Nucleus accumbens (tissue), 56 donors: ENCODE measurements around the gene UGT1A7.
"Not testable (repeated sequence)": the region's sequence is repeated elsewhere in the genome, so short reads cannot be mapped to it uniquely, and the experiment has no call there.

Experiments
- DNase-seq, 56 donors: peaks; one replicate each; lab custom pipeline; 2025; lab: John Stamatoyannopoulos, UW

Gene UGT1A7

GRCh38 chr2:233679196-233679595 is 2.5 kb upstream of the UGT1A7 start:
- no peak for DNase-seq

- no peak for DNase-seq
Measured at GRCh38 chr2:233680361-233681045, 1.2 kb upstream of the UGT1A7 start.

- no peak for DNase-seq
Measured at GRCh38 chr2:233684640-233685039, 2.9 kb downstream of the UGT1A7 start.

- DNase-seq, result no peak
Measured at GRCh38 chr2:233686928-233687327, 5.2 kb downstream of the UGT1A7 start.

GRCh38 chr2:233688341-233688740 is 6.6 kb downstream of the UGT1A7 start:
- no peak for DNase-seq

GRCh38 chr2:233689031-233689430 is 7.3 kb downstream of the UGT1A7 start:
- DNase-seq, result no peak

GRCh38 chr2:233689501-233689900 is 7.8 kb downstream of the UGT1A7 start:
- DNase-seq, result no peak

- no peak for DNase-seq
Measured at GRCh38 chr2:233690444-233690843, 8.7 kb downstream of the UGT1A7 start.

- DNase-seq, result no peak
Measured at GRCh38 chr2:233691443-233692433, 10.0 kb downstream of the UGT1A7 start.

- no peak for DNase-seq
Measured at GRCh38 chr2:233692648-233693047, 10.9 kb downstream of the UGT1A7 start, which contains the start of gene UGT1A6. TSS of gene UGT1A6 (plus strand) at chr2:233692890. CDS start at chr2:233693005, 115 bp downstream.

- no peak for DNase-seq
Measured at GRCh38 chr2:233693963-233694362, 12.3 kb downstream of the UGT1A7 start.

GRCh38 chr2:233698740-233699139 is 17.0 kb downstream of the UGT1A7 start:
- DNase-seq, result no peak

GRCh38 chr2:233699424-233700027 is 17.8 kb downstream of the UGT1A7 start:
- no peak for DNase-seq

GRCh38 chr2:233700028-233700635 is 18.4 kb downstream of the UGT1A7 start:
- DNase-seq, result no peak

- DNase-seq, result not testable (repeated sequence)
Measured at GRCh38 chr2:233700842-233701241, 19.1 kb downstream of the UGT1A7 start.

GRCh38 chr2:233702238-233702637 is 20.5 kb downstream of the UGT1A7 start:
- no peak for DNase-seq

GRCh38 chr2:233705911-233706506 is 24.3 kb downstream of the UGT1A7 start:
- DNase-seq, result no peak

GRCh38 chr2:233706720-233707119 is 25.0 kb downstream of the UGT1A7 start:
- DNase-seq, result no peak

GRCh38 chr2:233707940-233708644 is 26.4 kb downstream of the UGT1A7 start:
- no peak for DNase-seq

GRCh38 chr2:233708942-233709341 is 27.2 kb downstream of the UGT1A7 start:
- no peak for DNase-seq
